Panc1 (cell line): ENCODE data around the gene ARHGAP44. TPM values are rescaled to one million over a fixed set of nuclear protein-coding genes. Genes with fewer than 3 reads are reported as not detected.

ENCODE experiments used
- ATAC-seq: fragments of 200-7000 bp; cut with Tn5 transposase; 2 replicates; pipeline ENCODE4 v1.9.1; 2020; ENCODE audit warnings: mild to moderate bottlenecking, moderate library complexity
- BruUV-seq: library from RNA; stranded (reverse); fragments of 400-500 nt; replicated peaks from 2 replicates; lab custom pipeline; 2021; lab: Mats Ljungman, UMichigan
- CTCF ChIA-PET: fragments of 300-600 bp; sonication (Branson Sonifier 250); formaldehyde crosslinking; loops from one replicate; lab custom pipeline; 2022; ENCODE audit warnings: antibody characterized with exemption; lab: Charles Lee
- POLR2A ChIA-PET: fragments of 300-600 bp; sonication (Branson Sonifier 250); formaldehyde crosslinking; loops from one replicate; lab custom pipeline; 2022; ENCODE audit warnings: antibody characterized with exemption; lab: Charles Lee
- DNase-seq: peaks from one replicate; pipeline ENCODE4 v3.0.0-alpha.2; 2010; ENCODE audit warnings: low read depth, low spot score
- H3K27ac ChIP-seq: 2 replicates; pipeline ENCODE4 v1.5.1; 2011; ENCODE audit warnings: mild to moderate bottlenecking, low read length, inconsistent platforms
- H3K27me3 ChIP-seq: fragments of 200-500 bp; sonication (Bioruptor generic); 2 replicates; pipeline ENCODE4 v1.6.0; 2014; ENCODE audit warnings: low read length, inconsistent platforms; ENCODE audit not compliant: control insufficient read depth, insufficient read depth
- H3K36me3 ChIP-seq: fragments of 200-500 bp; sonication (Bioruptor generic); 2 replicates; pipeline ENCODE4 v1.5.1; 2014; ENCODE audit warnings: inconsistent platforms, mild to moderate bottlenecking, low read length, moderate library complexity; ENCODE audit not compliant: control insufficient read depth, insufficient read depth
- H3K4me1 ChIP-seq: 2 replicates; pipeline ENCODE4 v1.5.1; 2011; ENCODE audit warnings: inconsistent platforms, mild to moderate bottlenecking, low read length, moderate library complexity; ENCODE audit not compliant: control insufficient read depth, insufficient read depth
- H3K4me3 ChIP-seq, 2 experiments: 2 replicates each; pipeline ENCODE4 v1.5.1; 2011 to 2012; ENCODE audit warnings: low read depth in 2 of 2, low read length in 2 of 2, mild to moderate bottlenecking in 2 of 2, inconsistent platforms in 1 of 2, moderate library complexity in 1 of 2
- H3K9me3 ChIP-seq: fragments of 200-500 bp; sonication (Bioruptor generic); 2 replicates; pipeline ENCODE4 v1.5.1; 2014; ENCODE audit warnings: low read depth, mild to moderate bottlenecking, inconsistent platforms, low read length, moderate library complexity; ENCODE audit not compliant: control insufficient read depth, insufficient read depth
- CTCF ChIP-seq: fragments of 450-650 bp; IDR thresholded peaks from 2 replicates; pipeline ENCODE4 v1.5.1; 2017; ENCODE audit warnings: mild to moderate bottlenecking
- POLR2AphosphoS5 ChIP-seq: IDR thresholded peaks from 2 replicates; pipeline ENCODE4 v1.6.1; 2012; ENCODE audit warnings: mild to moderate bottlenecking, low read depth, low read length, moderate library complexity
- REST ChIP-seq, 2 experiments: IDR thresholded peaks; 2 replicates each; pipeline ENCODE4 v1.6.1; 2011 to 2012; ENCODE audit warnings: low read depth in 2 of 2, control low read depth in 1 of 2, low read length in 1 of 2, mild to moderate bottlenecking in 1 of 2, moderate library complexity in 1 of 2; ENCODE audit not compliant: insufficient read depth in 1 of 2
- SIN3A ChIP-seq: IDR thresholded peaks from 2 replicates; pipeline ENCODE4 v1.6.1; 2012; ENCODE audit warnings: low read depth, mild to moderate bottlenecking, low read length, moderate library complexity, borderline replicate concordance; ENCODE audit not compliant: insufficient read depth
- TCF7L2 ChIP-seq: IDR thresholded peaks from 2 replicates; pipeline ENCODE4 v1.6.1; 2011; ENCODE audit warnings: mild to moderate bottlenecking, low read depth, low read length, inconsistent platforms
- in situ Hi-C: cut with HindIII; loops from 2 replicates; pipeline ENCODE4 v1.10.0; 2016; ENCODE audit warnings: low sequenced_read_pairs, low pct_unique_long_range_greater_than_20kb
- intact Hi-C: fragments of 100-400 bp; cut with micrococcal nuclease; formaldehyde crosslinking; loops from one replicate; pipeline ENCODE4 v1.10.0; 2022; ENCODE audit not compliant: unreplicated experiment
- total RNA-seq: library from RNA; stranded (reverse); gene quantifications from one replicate; pipeline ENCODE4 v1.2.1, GENCODE V29; 2021; ENCODE audit not compliant: unreplicated experiment

ARHGAP44 gene
- total RNA-seq, 1 experiment from 2014 or later, result 0.80 TPM

DNA sequence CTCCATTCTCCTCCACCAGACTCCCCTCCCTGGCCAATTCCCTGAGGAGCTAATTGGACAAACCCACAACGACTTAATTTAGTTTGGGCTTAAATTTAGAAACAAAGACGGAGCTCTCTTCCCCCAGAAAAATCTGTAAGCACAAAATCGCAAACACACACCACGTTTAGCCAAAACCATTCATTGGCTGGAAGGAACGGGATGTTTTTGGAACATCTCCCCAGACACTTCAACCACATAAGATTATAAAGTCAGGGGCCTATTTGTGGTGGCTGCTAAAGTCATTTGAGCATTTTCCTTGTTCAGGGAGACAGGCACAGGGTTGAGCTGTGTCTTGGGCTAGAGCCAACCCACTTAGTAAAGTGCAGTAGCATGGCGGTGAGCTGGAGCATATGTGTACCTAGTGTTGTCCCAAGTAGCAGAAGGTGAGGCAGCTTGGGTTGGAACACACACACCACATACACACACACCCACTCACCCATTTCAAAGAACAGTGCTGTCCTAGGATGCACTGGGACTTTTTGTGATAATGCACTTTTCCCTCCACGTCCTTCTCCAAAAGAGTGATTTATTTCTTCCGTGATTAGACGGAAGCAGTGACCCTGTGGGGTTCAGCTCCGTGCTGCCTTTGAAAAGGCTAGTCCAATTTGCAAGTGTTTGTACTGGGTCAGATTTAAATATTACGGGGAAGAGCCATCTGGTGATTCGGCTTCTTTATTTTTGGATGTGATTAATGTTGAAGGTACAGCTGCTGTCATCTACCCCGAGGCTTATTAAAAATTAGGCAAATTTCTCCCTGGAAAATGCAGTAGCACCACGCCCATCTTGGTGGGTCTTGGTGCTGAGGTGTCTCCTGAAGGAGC, 196.4 kb downstream of the ARHGAP44 start:
- BruUV-seq, result no TSS peak
- in situ Hi-C loops, result no loop called here

GRCh38 chr17:12987120-12987519, 197.8 kb downstream of the ARHGAP44 start:
- in situ Hi-C loops (no loop called here), intact Hi-C loops (no loop called here)
- H3K4me3 ChIP-seq, result no peak overlapping the region
- no peak for TF ChIP-seq SIN3A
- TF ChIP-seq TCF7L2, result no peak
- no peak for TF ChIP-seq REST (IDR thresholded peaks at IDR 0.05; ENCODE audit: insufficient read depth in 1 of 2, low read depth in 2 of 2, low read length in 1 of 2)
- TF ChIP-seq CTCF, result no peak
- TF ChIP-seq POLR2AphosphoS5, result no peak
- DNase-seq, result no peak
- POLR2A ChIA-PET, result no interaction called here
- peaks cover 4% of the 10 kb centered on the region; the same call in 1 of the 2 replicates for H3K36me3 ChIP-seq
- CTCF ChIA-PET, result no interaction called here
- H3K9me3 ChIP-seq, result no peaks in the 10 kb centered on the region
- H3K27me3 ChIP-seq, result no peaks in the 10 kb centered on the region
- BruUV-seq, result no TSS peak
- H3K4me1 ChIP-seq, result no peaks in the 10 kb centered on the region
- no peak for ATAC-seq
- H3K27ac ChIP-seq, result no peak overlapping the region

More for the DNA sequence above, 196.4 kb downstream of the ARHGAP44 start:
- no peak for TF ChIP-seq POLR2AphosphoS5
- no peak for TF ChIP-seq CTCF
- TF ChIP-seq SIN3A, result no peak
- TF ChIP-seq REST (IDR thresholded peaks at IDR 0.05; ENCODE audit: insufficient read depth in 1 of 2, low read depth in 2 of 2, low read length in 1 of 2), result no peak
- no peak for TF ChIP-seq TCF7L2
- Histone ChIP-seq H3K36me3 (no peaks in the 10 kb centered on the region), H3K9me3 (no peaks in the 10 kb centered on the region), H3K4me1 (no peaks in the 10 kb centered on the region), H3K27me3 (no peaks in the 10 kb centered on the region), H3K4me3 (no peak overlapping the region), H3K27ac (no peak overlapping the region)
- POLR2A ChIA-PET, result no interaction called here
- ATAC-seq, result no peak
- DNase-seq, result no peak
- intact Hi-C loops, result no loop called here
- CTCF ChIA-PET, result no interaction called here
